HUDEP-2 (cell line): ENCODE data around the gene PAQR4.

Experiments used
- DNase-seq, 76 experiments: peaks; one replicate each; lab custom pipeline; 2025; ENCODE audit not compliant: unreplicated experiment in 76 of 76; lab: John Stamatoyannopoulos, UW

Gene PAQR4

GRCh38 chr16:3001316-3001715 is 32.2 kb downstream of the PAQR4 start:
- DNase-seq = no peak

GRCh38 chr16:3003582-3004270 is 34.6 kb downstream of the PAQR4 start:
- peak; percentile 48 to 99 (median 98) for DNase-seq

GRCh38 chr16:3004319-3004718 is 35.2 kb downstream of the PAQR4 start:
- DNase-seq = peak in 6 of 76 experiments; percentile 20 to 53 (median 37)

DNA sequence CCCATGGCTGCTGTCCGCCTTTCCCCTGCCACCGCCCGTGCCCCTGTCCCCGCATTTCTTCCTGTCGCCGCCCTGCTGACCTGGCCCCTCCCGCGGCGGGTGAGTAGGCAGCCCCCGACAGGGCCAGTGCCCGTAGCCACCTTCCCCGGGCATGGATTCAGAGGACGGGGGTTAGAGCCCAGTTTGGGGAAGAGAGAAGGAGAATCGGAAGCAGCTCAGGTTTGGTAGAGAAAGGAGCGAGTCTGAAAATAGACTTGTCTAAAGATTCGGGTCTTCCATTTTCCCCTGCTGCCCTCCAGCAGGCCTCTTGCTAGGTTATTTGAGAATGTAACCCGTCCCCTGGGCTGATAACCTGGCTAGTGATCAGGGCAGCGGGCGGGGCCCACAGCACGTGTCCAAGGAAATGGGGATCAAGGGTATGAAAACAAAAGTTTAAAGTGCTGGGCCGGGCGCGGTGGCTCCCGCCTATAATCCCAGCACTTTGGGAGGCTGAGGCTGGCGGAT is 35.7 kb downstream of the PAQR4 start:
- DNase-seq = peak in 64 of 76 experiments; percentile 4 to 74 (median 48)

DNA sequence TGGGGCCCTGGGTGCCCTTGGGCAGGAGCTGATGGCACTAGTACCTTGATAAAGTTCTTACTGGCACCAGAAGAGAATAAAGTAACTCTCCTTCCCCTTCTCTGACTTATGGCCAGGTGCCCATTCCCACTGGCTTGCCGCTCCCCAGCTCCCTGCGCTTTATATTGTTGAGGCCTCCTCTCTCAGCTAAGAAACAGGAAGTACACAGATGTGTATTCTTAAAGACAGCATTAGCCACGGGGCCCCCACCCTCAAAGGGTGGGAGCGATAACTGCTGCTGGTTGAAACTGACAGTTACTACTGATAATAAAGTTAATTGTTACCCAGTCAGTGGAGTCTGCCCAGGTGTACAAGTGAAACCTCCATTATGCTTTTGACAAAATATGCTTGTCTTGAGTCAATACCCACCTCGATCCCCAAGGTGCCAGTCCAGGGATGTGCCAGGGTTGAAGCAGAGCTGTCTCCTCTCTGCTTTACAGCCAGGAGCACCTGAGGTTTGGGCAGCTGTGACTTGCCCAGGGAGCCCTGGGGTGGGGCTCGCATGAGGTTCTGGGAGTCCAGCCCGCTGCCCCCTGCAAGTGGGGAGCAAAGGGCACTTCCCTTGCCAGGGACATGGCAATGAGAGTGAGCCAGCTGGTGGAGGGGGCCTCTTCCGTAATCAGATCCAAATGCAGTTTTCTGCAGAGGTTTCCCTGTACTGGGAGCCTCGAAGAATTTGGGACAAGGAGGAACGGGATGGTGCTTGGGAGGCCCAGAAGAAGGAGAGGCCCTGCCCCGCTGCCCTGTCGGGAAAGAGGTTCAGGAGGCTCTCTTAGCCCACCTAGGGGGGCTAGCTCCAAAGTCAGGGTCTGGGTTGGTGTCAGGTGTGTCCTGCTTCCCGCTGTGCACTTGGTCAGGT is 38.2 kb downstream of the PAQR4 start:
- peak in 61 of 76 experiments; percentile 9 to 79 (median 48) for DNase-seq

DNA sequence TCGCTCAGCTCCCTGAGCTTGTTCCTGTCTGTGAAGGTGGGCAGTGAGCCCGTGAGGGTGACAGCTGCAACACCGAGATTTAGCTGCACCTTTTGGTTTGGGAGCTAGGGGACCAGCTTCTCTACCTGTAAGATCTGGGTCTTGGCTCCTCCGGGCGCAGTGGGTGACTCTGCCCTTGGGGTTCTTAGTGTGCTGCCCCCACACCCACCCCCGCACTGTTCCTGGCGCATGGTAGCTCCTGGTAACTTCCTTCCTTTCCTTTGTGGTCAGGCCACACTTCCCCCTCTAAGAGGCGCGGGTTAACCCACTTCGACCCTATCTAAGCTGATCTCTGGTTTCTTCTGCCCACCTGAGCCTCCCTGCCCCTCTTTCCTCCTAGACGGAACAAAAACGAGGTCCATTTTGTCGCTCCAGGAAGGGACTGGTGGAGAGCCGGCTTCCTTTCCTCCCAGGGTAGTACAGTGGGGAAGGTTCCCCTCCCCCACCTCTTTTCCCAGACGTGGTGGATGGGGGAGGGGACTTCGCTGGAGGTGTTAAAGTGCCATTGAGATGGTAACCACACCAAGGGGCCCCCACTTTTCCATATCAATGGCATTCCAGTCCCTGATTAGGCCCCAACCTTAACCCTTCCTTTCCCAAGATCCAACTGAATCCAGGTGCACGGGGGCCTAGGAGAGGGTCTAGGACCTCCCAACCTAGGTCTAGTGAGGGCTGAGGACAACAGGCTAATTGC is 39.0 kb downstream of the PAQR4 start:
- peak in 4 of 76 experiments; percentile 5 to 16 (median 12) for DNase-seq

DNA sequence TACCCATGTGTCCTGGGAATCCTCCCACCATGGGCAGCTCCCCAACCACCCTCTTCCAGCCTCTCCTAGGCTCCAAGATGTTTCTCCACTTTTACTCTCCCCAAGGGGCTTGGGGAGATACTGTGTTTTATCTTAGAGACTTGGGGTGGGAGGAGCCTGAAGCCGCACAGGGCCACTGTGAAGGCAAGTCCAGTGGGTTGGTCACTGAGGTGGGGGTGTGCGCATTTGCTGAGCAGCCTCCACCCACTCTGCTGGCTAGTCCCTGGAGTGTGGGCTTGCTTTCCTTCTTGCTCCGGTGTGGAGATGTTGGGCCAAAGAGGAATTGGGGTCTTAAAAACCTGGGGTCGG is 39.5 kb downstream of the PAQR4 start:
- no peak for DNase-seq

DNA sequence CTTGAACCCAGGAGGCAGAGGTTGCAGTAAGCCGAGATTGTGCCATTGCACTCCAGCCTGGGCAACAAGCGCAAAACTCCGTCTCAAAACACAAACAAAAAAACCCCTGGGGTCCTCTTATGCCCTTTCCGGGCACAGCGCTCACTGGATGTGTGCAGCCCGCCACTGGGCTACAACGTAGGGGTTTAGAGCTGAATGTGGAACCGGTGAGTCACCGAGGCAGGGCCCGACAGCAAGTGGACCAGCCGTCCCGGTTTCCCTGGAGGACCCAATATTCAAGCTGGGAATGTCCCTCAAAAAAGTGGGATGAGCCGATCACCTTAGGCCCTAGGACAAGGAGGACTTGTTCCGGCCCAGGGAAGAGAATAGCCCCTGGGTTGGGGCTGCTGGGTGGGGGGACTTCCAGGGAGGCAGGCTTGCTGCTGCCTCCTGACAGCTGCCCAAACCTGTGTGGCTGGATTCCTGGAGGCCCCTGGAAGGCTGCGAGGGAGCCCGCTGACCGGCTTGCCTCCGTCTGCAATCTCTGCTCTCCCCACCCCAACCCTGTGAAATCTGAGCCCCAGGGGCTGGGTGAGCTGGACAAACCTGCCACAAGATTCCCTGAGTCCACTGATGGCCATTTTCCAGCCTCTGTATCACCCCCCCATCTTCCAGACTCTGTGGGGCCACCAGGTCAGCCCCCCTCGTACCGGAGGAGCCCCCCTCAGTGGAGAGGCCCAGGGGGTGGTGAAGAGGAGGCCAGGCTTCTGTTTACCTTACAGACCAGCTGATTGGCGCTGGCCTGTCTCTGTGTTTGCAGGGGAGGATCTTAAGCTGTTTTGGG is 40.6 kb downstream of the PAQR4 start:
- no peak for DNase-seq

DNA sequence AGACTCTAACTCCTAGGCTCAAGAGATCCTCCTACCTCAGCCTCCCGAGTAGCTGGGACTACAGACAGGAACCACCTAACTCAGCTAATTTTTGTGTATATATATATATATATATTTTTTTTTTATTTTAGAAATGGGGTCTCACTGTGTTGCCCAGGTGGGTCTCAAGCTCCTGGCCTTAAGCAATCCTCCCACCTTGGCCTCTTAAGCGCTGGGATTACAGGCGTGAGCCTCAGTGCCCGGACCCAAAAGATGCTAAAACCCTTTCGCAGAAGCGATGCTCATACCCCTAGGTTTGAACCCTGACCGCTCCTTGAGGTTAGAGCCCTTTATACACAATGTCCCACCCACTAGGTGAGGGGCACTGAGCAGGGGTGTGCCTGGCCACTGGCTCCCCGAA is 41.4 kb downstream of the PAQR4 start:
- no peak for DNase-seq

- DNase-seq = no peak
Observed at GRCh38 chr16:3012246-3012645, 43.1 kb downstream of the PAQR4 start.

GRCh38 chr16:3012828-3013420 is 43.8 kb downstream of the PAQR4 start, which contains the start of gene CLDN9:
CLDN9 (plus strand) TSS chr16:3012923; CDS start chr16:3013363, 440 bp downstream.
- DNase-seq = no peak

DNA sequence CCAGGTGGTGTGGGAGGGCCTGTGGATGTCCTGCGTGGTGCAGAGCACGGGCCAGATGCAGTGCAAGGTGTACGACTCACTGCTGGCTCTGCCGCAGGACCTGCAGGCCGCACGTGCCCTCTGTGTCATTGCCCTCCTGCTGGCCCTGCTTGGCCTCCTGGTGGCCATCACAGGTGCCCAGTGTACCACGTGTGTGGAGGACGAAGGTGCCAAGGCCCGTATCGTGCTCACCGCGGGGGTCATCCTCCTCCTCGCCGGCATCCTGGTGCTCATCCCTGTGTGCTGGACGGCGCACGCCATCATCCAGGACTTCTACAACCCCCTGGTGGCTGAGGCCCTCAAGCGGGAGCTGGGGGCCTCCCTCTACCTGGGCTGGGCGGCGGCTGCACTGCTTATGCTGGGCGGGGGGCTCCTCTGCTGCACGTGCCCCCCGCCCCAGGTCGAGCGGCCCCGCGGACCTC is 44.4 kb downstream of the PAQR4 start:
- no peak for DNase-seq

GRCh38 chr16:3013998-3014690 is 45.0 kb downstream of the PAQR4 start:
- DNase-seq = no peak

DNA sequence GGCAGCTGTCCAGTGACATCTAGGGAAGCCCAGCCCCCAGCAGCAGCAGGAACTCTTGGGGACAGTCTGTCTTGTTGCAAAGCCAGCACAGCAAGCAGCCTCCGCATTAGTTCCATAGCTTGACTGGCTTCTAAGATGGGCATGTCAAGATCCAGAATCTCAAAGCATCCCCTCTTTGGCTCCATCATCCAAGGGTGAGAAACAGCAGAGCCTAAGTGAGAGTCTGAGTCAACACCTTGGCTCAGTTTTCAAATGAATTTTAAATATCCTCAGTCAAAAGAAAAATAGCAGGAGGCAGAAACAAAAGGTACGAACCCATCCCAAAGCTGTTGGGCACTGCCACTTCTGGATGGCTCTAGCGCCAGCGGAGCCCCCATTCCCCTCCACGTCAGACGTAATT is 45.8 kb downstream of the PAQR4 start:
- no peak for DNase-seq

- DNase-seq = peak in 20 of 76 experiments; percentile 12 to 54 (median 30)
Observed at GRCh38 chr16:3015865-3016521, 46.8 kb downstream of the PAQR4 start.

DNA sequence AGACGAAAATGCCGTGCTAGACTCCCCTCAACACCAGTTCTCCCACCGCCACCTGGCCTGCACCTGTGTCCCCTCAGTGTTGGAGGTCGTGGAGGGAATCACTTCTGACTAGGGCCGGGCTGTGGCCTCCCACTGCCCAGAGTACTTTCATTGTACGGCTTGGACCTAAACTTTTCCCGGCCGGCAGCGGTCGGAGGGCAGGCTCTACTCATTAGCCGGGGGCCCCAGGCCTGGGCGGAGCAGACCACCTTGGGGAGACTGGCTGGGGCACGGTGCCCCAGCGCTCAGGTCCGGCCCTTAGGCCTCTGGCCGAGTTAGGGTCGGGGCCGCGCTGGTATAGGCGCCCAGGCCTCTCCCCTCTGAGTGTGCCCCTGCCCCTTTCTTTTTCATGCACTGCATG is 48.2 kb downstream of the PAQR4 start:
- no peak for DNase-seq

DNA sequence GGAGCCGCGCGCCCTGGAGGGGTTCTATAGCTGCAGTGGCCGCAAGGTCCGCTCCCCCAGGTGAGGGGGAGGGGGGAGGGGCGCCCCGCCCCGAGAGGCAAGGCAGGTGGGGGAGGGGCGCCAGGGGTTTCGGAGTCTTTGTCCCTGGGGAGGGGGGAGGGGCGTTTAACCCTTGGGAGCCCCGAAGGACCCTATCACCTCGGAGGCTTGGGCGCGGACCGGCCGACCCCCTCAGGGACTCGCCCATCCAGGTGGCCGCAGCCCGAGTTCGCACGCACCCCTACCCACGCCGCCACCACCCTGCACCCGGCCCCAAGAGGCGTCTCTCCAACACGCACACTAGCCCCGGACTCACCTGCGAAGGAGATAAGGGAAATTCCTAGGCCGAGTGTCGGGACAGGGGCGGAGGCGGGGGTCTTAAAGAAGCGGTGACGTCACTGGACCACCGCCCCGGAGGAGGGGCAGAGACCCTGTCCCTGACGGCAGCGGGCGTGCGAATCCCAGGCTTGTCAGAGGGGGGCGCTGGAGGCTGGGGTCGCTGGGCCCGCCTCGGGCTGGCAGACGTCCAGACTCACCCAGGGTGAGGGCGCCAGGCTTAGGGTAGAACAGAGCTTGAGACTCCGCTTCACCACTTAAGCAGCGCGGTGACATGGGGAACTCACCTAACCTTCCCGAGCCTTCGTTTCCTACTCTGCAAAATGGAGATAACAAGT is 48.8 kb downstream of the PAQR4 start, which contains the start of gene CLDN6:
CLDN6 (minus strand) TSS at position 390 of the 713 bp plus-strand sequence. CDS start 2,162 bp downstream, outside the sequence.
- DNase-seq = peak in 18 of 76 experiments; percentile 13 to 43 (median 27)
